Gastrocnemius medialis (tissue), 4 donors: ENCODE results near the gene SOHLH1. TPM values are rescaled to one million over a fixed set of nuclear protein-coding genes. Genes with fewer than 3 reads are reported as not detected.

Experiments
- ATAC-seq, 2 donors: fragments of 150-250 bp; one replicate each; pipeline ENCODE4 v1.9.1; 2016
- DNase-seq, 2 donors: peaks; one replicate each; pipeline ENCODE4 v3.0.0-alpha.2; 2019
- H3K27ac ChIP-seq, 4 donors: fragments of 200-600 bp; sonication (generic); 1 replicate in 1 of 4; 2 replicates in 3 of 4; pipeline ENCODE4 v1.5.1; 2016 to 2018; ENCODE audit warnings: mild to moderate bottlenecking in 2 of 4, moderate library complexity in 1 of 4
- H3K27me3 ChIP-seq, 3 donors: fragments of 200-600 bp; sonication (generic) in 2 of 3; 1 replicate in 1 of 3; 2 replicates in 2 of 3; pipeline versions ENCODE4 v1.5.1 to v1.6.0; 2016 to 2019; ENCODE audit warnings: mild to moderate bottlenecking in 1 of 3, moderate library complexity in 1 of 3
- H3K36me3 ChIP-seq, 2 donors: fragments of 200-600 bp; sonication (generic) in 1 of 2; one replicate each; pipeline ENCODE4 v1.5.1; 2017 to 2018
- H3K4me1 ChIP-seq, 2 donors: fragments of 200-600 bp; sonication (generic) in 1 of 2; one replicate each; pipeline ENCODE4 v1.5.1; 2016 to 2017; ENCODE audit warnings: mild to moderate bottlenecking in 2 of 2
- H3K4me3 ChIP-seq, 4 donors: fragments of 200-600 bp; sonication (generic) in 3 of 4; 1 replicate in 1 of 4; 2 replicates in 3 of 4; pipeline ENCODE4 v1.5.1; 2016 to 2019; ENCODE audit warnings: mild to moderate bottlenecking in 2 of 4
- H3K9me3 ChIP-seq, 3 donors: fragments of 200-600 bp; sonication (generic) in 2 of 3; 1 replicate in 1 of 3; 2 replicates in 2 of 3; pipeline ENCODE4 v1.5.1; 2016 to 2019
- CTCF ChIP-seq, 5 experiments: fragments of 450-650 bp in 3 of 5; fragments of 200-600 bp in 2 of 5; sonication (generic) in 2 of 5; IDR thresholded peaks in 4 of 5; conservative IDR thresholded peaks in 1 of 5; 1 replicate in 4 of 5; 2 replicates in 1 of 5; pipeline ENCODE4 v1.5.1; 2016 to 2019; ENCODE audit warnings: antibody characterized with exemption in 5 of 5, mild to moderate bottlenecking in 3 of 5, moderate library complexity in 3 of 5
- POLR2A ChIP-seq, 2 donors: fragments of 450-650 bp; IDR thresholded peaks; one replicate each; pipeline ENCODE4 v1.6.1; 2017; ENCODE audit warnings: antibody characterized with exemption in 2 of 2, mild to moderate bottlenecking in 2 of 2, moderate library complexity in 2 of 2
- in situ Hi-C, 4 donors: fragments of 200-750 bp; cut with MboI; loops; one replicate each; pipeline versions ENCODE4 v1.15.0 to v1.8.0; 2017; ENCODE audit warnings: low sequenced_read_pairs in 4 of 4
- intact Hi-C: fragments of 100-400 bp; cut with DNase I; formaldehyde crosslinking; loops from one replicate; pipeline ENCODE4 v1.15.1; 2023; ENCODE audit warnings: low total_unique reads
- total RNA-seq, 4 donors: library from RNA; depleted of rRNA; stranded (reverse); fragments of >200 nt; gene quantifications; one replicate each; pipeline versions ENCODE4 v1.1.0 to v1.2.3, GENCODE V29; 2016

SOHLH1 gene
- total RNA-seq, 4 donors from 2014 or later = not detected

DNA sequence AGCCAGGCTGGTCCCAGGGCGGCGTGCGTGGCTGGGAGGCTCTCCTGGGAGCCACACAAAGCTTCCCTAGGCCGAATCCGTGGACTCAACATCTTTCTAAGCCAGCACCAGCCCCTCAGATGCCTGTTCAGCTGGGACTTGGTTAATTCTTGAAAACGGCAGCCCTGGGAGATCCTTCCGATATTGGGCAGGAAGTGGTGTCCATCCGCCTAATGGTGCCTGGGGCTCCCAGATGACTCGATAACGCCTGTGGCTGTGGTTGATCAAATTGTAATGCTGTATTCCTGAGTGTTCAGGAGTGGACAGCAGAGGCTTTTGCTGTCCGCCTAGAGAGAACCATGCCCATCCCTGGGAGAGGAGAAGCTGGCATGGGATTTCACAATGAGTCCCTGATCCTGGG, 16.8 kb upstream of the SOHLH1 start:
- in situ Hi-C loops (no loop called here), intact Hi-C loops (no loop called here)
- Histone ChIP-seq H3K27ac (no peak overlapping the region), H3K36me3 (no peaks in the 10 kb centered on the region), H3K4me3 (no peak overlapping the region), H3K27me3 (peaks cover 44 to 59% (median 44%) of the 10 kb centered on the region in 3 donors), H3K4me1 (no peaks in the 10 kb centered on the region), H3K9me3 (no peaks in the 10 kb centered on the region)
- DNase-seq (no peak), ATAC-seq (no peak)
- TF ChIP-seq CTCF (IDR thresholded peaks at IDR 0.05 in 4 of 5, conservative IDR thresholded peaks at IDR 0.05 in 1 of 5) (no peak), POLR2A (IDR thresholded peaks at IDR 0.05) (no peak)

- Histone ChIP-seq H3K36me3 (no peaks in the 10 kb centered on the region), H3K27me3 (peaks cover 44 to 59% (median 44%) of the 10 kb centered on the region in 3 donors), H3K4me3 (no peak overlapping the region), H3K4me1 (no peaks in the 10 kb centered on the region), H3K9me3 (no peaks in the 10 kb centered on the region), H3K27ac (no peak overlapping the region)
- intact Hi-C loops (no loop called here), in situ Hi-C loops (no loop called here)
- TF ChIP-seq CTCF (IDR thresholded peaks at IDR 0.05 in 4 of 5, conservative IDR thresholded peaks at IDR 0.05 in 1 of 5) (no peak), POLR2A (IDR thresholded peaks at IDR 0.05) (no peak)
- DNase-seq (no peak), ATAC-seq (no peak)
Observed at GRCh38 chr9:135715056-135715595, 15.8 kb upstream of the SOHLH1 start.

DNA sequence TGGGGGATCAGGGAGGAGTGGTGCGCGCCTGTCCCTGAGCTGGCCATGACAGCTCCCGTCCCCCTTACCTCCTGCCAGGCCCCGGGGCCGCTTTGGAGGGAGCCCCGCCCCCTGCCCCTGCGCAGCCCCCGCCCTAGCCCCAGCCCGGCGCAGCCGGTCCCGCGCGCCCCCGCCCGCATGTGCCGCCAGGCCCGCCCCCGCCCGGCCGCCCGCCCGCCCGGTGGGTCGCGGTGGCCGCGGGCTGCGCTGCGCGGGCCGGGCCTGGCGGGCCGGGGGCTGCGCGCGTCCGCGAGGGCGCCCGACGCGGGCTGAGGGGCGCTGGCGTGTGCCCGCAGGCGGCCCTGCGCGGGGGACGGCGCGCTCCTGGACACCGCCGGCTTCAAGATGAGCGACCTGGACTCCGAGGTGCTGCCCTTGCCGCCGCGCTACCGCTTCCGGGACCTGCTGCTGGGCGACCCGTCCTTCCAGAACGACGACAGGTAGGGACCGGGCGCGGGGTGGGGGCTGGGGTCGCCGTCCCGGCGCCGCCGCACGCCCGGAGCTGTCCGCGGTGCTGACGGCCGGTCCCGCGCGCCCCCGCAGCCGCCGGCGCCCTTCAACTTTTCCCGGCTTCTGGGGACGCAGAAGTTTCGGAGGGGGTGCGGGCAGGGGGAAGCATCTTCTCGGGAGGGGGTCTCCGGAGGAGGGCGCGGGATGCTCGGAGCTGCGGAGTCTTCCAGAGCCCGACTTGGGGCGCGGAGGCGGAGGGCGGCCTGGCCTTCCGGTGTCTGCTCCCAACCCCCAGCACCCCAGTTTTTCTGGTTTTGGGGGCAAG, 15.2 kb upstream of the SOHLH1 start:
- DNase-seq (no peak), ATAC-seq (no peak)
- in situ Hi-C loops (no loop called here), intact Hi-C loops (no loop called here)
- TF ChIP-seq CTCF (IDR thresholded peaks at IDR 0.05 in 4 of 5, conservative IDR thresholded peaks at IDR 0.05 in 1 of 5) = no peak
- TF ChIP-seq POLR2A (IDR thresholded peaks at IDR 0.05) = no peak
- no peak overlapping the region for H3K4me3 ChIP-seq
- H3K36me3 ChIP-seq = no peaks in the 10 kb centered on the region
- H3K9me3 ChIP-seq = no peaks in the 10 kb centered on the region
- no peaks in the 10 kb centered on the region for H3K4me1 ChIP-seq
- H3K27ac ChIP-seq = no peak overlapping the region
- H3K27me3 ChIP-seq = peaks cover 44 to 59% (median 44%) of the 10 kb centered on the region in 3 donors

DNA sequence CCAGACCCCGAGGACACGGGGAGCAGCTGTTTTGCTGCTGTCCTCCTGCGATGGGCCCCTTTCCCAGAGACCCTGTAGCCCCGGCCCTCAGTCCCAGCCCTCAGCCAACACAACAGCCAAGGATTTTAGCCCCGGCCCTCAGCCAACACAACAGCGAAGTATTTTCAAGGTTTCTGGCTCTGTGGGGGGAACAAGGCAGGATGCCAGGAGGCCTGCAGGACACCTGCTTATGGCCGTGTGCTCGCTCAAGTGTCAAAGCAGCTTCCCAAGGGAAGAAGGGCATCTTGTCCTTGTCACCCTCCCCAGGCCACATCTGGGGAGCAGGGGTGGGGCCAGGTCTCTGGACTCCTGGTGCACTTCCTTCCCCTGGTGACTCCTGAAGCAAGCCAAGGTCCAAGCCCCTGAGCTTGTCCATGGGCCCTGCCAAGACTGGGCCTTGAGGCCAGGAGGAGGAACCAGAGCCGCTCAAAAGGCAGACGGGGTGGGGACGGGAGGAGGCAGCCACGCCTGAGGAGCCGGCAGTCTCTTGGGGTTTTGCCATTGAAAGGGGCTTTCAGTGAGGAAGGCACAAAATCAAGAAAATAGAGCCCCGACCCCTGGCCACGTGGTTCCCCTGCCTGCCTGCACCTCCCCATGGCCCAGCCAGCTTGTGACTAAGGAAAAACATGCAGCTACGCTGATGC, 13.5 kb upstream of the SOHLH1 start:
- TF ChIP-seq POLR2A (IDR thresholded peaks at IDR 0.05) = no peak
- no peak for TF ChIP-seq CTCF (IDR thresholded peaks at IDR 0.05 in 4 of 5, conservative IDR thresholded peaks at IDR 0.05 in 1 of 5)
- intact Hi-C loops (no loop called here), in situ Hi-C loops (no loop called here)
- H3K4me3 ChIP-seq = no peak overlapping the region
- no peaks in the 10 kb centered on the region for H3K9me3 ChIP-seq
- no peaks in the 10 kb centered on the region for H3K4me1 ChIP-seq
- DNase-seq (no peak), ATAC-seq (no peak)
- no peak overlapping the region for H3K27ac ChIP-seq
- peaks cover 35 to 44% (median 41%) of the 10 kb centered on the region in 3 donors for H3K27me3 ChIP-seq
- H3K36me3 ChIP-seq = no peaks in the 10 kb centered on the region
